Activated CD8-positive, alpha-beta memory T cell treated with anti-CD3 and anti-CD28 coated beads for 36 hours (primary cell): ENCODE results near the gene AXIN1. TPM values are rescaled to one million over a fixed set of nuclear protein-coding genes. Genes with fewer than 3 reads are reported as not detected.
"Not testable (repeated sequence)": the region's sequence is repeated elsewhere in the genome, so short reads cannot be mapped to it uniquely, and the experiment has no call there.

Experiments used
- CTCF ChIA-PET: fragments of 350-600 bp; sonication (Branson Sonifier 250); formaldehyde crosslinking; loops from one replicate; lab custom pipeline; 2021; ENCODE audit warnings: antibody characterized with exemption; lab: Charles Lee
- POLR2A ChIA-PET: fragments of 350-600 bp; sonication (Branson Sonifier 250); formaldehyde crosslinking; loops from one replicate; lab custom pipeline; 2021; ENCODE audit warnings: antibody characterized with exemption; lab: Charles Lee
- total RNA-seq, 2 experiments: library from RNA; stranded (reverse); gene quantifications; one replicate each; pipeline ENCODE4 v1.2.3, GENCODE V29; 2021

The AXIN1 gene
- total RNA-seq, 2 experiments from 2014 or later = 24.7 to 25.6 TPM

DNA sequence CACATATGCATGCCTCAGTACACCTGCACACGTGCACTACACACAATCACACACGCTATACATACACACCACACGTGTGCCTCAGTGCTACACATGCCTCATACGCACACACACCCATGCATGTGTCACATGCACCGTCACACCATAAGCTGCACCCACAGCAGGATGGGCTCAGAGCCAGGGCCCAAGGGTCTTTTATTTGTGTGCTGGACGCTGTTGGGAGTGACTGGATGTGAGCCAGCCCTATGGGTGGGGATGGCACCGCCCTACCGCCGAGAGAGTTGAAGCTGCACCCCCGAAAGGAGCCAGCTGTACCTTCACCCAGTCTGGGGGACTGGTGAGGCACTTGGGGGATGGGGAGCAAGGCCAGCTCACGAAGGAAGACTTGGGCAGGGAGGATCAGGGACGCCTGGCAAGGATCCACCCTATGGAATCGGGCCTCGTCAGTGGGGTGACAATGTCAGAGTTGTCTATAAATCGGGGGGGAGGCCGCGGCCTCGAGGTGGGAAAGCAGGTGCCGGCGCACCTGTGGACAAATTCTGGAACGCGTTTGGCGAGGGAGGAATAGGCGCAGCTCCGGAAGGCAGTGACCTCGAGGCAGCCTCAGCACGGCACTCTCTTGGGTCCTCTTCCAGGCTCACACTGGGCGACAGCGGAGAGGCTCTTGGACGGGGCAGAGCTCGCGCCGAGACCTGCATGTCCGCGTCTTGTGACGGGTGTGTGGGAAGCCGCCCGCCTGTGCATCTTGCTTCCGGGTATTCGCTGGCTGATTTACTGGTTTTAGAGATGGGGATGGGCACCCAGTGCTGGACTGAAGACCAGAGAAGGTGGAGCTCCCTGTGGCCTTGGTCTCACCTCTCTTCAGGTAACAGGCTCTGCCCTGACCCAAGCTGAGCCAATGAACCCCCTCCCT lies 84.1 kb downstream of the AXIN1 start:
- ChIA-PET CTCF (interaction anchor here (1.4 kb wide), 1 partner anchor 33 kb away, joined by 3 read pairs; the partner anchor contains the start of gene FAM234A), POLR2A (no interaction called here)

GRCh38 chr16:267562-267961 lies 85.0 kb downstream of the AXIN1 start:
- CTCF ChIA-PET, POLR2A ChIA-PET: not testable (repeated sequence)

DNA sequence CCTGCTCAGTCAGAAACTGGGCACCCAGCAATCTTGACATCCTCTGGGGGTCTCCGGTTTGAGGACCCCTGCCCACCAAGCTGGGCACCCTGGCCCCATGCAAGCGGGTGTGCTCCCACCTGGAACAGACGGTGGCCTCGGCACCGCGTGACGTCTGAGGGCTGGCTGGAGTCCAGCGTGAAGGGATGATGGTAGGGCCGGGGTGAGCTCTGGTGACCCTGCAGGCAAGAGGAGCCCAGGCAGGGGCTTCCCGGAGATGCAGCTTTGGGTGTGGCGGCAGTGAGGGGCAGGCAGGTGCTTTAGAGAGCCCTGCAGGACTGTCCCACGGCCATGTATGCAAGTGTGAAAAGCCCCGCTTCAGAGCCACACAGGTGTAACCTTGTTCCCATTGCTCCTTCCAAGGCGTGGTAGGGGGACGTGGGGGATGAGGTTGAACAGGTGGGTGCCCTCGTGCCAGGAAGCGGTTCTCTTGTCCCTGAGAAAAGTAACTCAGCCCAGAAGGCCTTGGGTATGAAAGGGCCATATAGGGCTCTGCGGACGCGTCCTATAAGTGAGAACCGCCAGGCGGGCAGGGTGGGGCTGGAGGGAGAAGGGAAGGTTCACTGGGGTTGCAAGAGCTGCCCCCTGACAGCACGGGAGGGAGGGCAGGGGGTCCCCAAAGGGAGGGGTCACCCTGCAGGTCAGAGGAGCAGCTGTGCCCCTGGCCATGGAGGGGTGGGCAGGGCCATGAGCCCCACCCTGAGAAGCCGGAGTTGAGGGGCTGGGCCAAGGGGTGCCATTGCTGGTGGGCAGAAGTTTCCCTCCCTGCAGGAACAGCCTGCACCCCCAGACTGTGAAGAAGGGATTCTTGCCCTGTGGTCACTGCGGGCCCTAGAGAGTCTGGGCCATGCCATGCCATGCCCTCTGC lies 86.0 kb downstream of the AXIN1 start:
- CTCF ChIA-PET = no interaction called here
- POLR2A ChIA-PET = no interaction called here

GRCh38 chr16:265711-266110 lies 86.8 kb downstream of the AXIN1 start:
- ChIA-PET POLR2A (no interaction called here), CTCF (no interaction called here)

DNA sequence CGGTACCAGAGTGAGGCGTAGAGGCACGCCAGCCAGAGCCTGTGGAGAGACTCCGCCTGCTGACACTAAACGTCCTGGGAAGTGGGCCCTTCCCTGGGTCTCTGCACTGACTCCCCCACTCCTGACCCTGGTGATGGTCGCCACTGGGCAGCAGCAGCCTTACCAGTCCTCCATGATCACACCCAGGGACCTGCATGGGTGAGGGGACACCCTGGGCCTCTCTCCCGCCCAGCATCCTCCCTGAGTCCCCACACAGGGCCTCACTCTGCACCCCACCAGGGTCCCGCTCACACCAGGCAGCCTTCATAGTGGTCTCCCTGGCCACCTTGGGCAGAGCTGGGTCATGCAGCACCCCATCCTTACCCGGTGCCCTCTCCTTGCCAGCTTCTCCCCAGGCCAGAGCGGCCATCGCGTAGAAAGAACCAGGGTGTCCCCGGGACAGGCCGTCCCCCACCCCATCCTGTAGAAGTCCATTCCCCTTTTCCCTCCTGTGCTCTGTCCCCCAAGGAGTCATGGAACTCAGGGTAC lies 87.5 kb downstream of the AXIN1 start:
- ChIA-PET POLR2A (no interaction called here), CTCF (no interaction called here)

GRCh38 chr16:264440-264951 lies 88.0 kb downstream of the AXIN1 start:
- POLR2A ChIA-PET = no interaction called here

DNA sequence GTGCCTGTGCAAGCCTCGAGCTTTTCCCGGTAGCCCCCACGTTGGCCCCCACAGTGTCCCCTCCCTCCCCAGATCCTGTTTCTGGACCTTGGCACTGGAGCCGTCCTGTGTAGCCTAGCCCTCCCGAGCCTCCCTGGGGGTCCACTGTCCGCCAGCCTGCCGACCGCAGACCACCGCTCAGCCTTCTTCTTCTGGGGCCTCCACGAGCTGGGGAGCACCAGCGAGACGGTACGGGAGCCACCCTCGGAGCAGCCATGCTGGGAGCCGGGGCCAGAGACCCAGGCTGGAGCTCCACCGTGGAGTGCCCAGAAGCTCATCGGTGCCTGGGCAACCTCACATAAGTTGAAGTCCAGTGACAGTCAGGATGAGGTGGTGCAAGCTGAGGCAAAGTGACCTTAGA lies 88.6 kb downstream of the AXIN1 start:
- POLR2A ChIA-PET = no interaction called here
- CTCF ChIA-PET = no interaction called here

More at GRCh38 chr16:264440-264951, 88.0 kb downstream of the AXIN1 start:
- CTCF ChIA-PET = no interaction called here

DNA sequence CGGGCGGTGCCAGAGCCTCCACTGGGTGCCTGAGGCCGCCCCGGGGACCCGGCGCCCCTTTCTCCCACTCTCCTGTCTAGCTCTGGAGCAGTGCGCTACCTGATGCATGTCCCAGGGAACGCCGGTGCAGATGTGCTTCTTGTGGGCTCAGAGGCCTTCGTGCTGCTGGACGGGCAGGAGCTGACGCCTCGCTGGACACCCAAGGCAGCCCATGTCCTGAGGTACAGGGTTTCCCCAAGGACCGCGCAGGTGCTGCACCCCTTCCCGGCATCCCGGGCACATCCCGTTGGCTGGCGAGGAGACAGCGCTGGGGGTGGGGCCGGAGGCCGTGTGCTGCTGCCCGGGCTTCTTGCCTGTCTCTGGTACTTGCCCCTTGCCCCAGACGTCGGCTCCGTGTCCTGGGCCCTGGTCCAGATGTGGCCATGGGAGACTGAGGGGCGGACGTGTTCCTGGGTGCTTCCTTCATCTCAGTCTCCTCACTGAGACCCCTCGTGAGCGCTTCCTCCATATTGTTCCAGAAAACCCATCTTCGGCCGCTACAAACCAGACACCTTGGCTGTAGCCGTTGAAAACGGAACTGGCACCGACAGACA lies 89.2 kb downstream of the AXIN1 start:
- ChIA-PET CTCF (no interaction called here), POLR2A (no interaction called here)

GRCh38 chr16:262121-262745 lies 90.3 kb downstream of the AXIN1 start:
- ChIA-PET CTCF (no interaction called here), POLR2A (no interaction called here)

DNA sequence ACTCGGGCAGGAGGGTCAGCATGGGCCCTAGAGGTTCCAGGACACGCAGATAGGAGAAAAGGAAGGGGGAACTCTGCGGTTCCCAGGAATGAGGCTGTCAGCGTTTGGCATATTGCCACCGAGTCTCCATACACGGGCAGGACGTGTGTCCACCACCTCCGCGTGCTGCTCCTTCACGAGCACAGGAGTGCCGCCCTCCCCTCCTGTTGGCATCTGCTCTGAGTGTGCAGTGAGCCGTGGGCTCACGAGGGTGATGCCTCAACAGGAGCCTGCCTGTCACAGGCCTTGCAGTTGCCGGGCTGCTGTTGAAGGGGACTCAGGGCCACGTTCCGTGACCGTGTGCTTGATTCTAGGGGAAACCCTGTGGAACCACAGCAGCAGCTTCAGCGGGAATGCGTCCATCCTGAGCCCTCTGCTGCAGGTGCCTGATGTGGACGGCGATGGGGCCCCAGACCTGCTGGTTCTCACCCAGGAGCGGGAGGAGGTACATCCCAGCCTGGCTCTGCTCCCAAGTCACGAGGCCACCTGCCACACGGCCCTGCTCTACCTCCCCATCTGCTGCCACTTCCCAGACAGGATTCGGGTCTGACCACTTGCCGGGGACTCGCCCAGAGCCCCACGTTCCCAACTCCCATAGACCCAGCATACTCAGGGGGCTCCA lies 91.4 kb downstream of the AXIN1 start:
- POLR2A ChIA-PET = no interaction called here
- CTCF ChIA-PET = no interaction called here

DNA sequence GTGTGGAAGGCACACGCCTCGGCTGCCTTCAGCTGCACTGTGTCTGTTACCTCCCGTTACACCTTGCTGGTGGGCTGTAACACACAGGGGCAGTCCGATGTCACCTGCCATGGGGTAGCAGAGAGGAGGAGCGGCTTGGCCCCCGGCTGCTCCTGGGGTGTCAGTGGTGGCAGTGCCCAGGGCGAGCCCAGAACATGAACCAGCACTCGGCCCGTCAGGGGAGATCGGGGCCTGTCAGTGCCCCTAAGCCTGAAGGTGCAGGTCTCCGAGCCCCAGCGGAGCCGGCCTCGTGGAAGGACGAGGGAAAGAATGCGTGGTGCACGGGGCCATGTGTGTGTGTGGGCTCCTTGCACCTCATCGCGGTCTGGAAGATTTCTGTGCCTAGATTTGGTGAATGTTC lies 92.2 kb downstream of the AXIN1 start:
- POLR2A ChIA-PET = no interaction called here
- CTCF ChIA-PET = no interaction called here

- ChIA-PET POLR2A (no interaction called here), CTCF (no interaction called here)
Measured at GRCh38 chr16:259814-260253, 92.7 kb downstream of the AXIN1 start.

DNA sequence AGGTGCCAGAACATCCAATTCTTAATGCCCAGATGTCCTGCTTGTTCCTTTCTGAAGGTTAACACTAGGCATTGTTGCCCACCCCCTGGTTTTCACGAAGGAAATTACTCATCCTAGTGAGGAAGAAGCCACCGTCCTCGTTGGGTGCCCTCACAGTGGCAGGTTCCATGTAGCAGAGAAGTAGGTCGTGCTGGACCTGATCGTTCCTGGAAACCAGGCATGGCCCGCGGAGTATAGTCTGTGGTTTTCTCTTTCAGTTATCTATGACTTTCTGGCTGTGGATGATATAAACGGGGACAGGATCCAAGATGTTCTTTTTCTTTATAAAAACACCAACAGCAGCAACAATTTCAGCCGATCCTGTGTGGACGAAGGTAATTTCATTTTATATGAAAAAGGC lies 93.3 kb downstream of the AXIN1 start:
- POLR2A ChIA-PET = no interaction called here
- CTCF ChIA-PET = no interaction called here

DNA sequence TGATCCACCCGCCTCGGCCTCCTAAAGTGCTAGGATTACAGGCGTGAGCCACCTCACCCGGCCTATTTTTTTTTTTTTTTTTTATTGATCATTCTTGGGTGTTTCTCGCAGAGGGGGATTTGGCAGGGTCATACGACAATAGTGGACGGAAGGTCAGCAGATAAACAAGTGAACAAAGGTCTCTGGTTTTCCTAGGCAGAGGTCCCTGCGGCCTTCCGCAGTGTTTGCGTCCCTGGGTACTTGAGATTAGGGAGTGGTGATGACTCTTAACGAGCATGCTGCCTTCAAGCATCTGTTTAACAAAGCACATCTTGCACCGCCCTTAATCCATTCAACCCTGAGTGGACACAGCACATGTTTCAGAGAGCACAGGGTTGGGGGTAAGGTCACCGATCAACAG lies 94.4 kb downstream of the AXIN1 start:
- CTCF ChIA-PET, POLR2A ChIA-PET: not testable (repeated sequence)

GRCh38 chr16:255183-255582 lies 97.3 kb downstream of the AXIN1 start:
- CTCF ChIA-PET = no interaction called here
- POLR2A ChIA-PET = no interaction called here

- ChIA-PET CTCF (interaction anchor here (0.7 to 1.4 kb wide), 2 partner anchors 19 to 27 kb away, joined by 3 to 4 read pairs; partner anchors contain the start of gene FAM234A), POLR2A (interaction anchor here (0.7 kb wide), 1 partner anchor 19 kb away, joined by 3 read pairs; the partner anchor contains the start of gene FAM234A)
Measured at GRCh38 chr16:254461-254860, 98.1 kb downstream of the AXIN1 start.

DNA sequence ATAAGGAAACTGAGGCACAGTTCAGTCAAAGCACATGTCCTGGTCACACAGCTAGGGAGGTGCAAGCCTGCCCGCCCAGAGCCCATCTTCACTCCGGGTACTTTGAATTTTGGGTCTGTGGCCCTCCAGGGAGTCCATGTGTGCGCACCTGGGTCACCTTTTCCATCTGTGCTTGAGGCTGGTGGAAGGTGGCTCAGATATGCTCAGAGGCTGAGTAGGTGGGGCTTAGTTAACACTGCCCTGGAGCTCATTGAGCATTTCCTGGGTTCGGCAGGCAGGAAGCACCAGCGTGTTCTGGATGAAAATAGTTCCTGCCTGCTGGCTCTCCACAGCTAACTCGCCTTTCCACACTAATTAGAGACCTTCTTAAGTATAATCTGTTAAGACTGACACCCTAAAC lies 98.7 kb downstream of the AXIN1 start:
- ChIA-PET CTCF (interaction anchor here (0.7 to 1.4 kb wide), 3 partner anchors 19 to 91 kb away, joined by 3 to 4 read pairs (median 4); partner anchors contain the start of gene FAM234A), POLR2A (interaction anchor here (0.7 kb wide), 1 partner anchor 19 kb away, joined by 3 read pairs; the partner anchor contains the start of gene FAM234A)
